T-helper 1 cell treated with Interleukin-12 subunit alpha and Interleukin-12 subunit beta and Interleukin-4 antibody, amounts not matched to agents 30 μg/mL and 1 μg/mL, for 36 hours (primary cell): ENCODE data around the gene ITK.

Experiments
- H3K27ac Mint-ChIP-seq: one replicate; pipeline ENCODE4 v1.8.0; 2021; ENCODE audit warnings: mild to moderate bottlenecking, mixed read lengths
- H3K27me3 Mint-ChIP-seq: one replicate; pipeline ENCODE4 v1.8.0; 2021; ENCODE audit warnings: low read depth, mixed read lengths
- H3K36me3 Mint-ChIP-seq: one replicate; pipeline ENCODE4 v1.8.0; 2021; ENCODE audit warnings: low read depth, mixed read lengths
- H3K4me1 Mint-ChIP-seq: one replicate; pipeline ENCODE4 v1.8.0; 2021; ENCODE audit warnings: low read depth, mixed read lengths
- H3K4me3 Mint-ChIP-seq: one replicate; pipeline ENCODE4 v1.8.0; 2021; ENCODE audit warnings: mild to moderate bottlenecking, moderate library complexity, mixed read lengths
- H3K9me3 Mint-ChIP-seq: one replicate; pipeline ENCODE4 v1.8.0; 2021; ENCODE audit warnings: mixed read lengths

ITK gene

GRCh38 chr5:157213527-157214243 lies 33.0 kb downstream of the ITK start:
- Mint-ChIP-seq H3K4me1 (peaks cover 82% of the 10 kb centered on the region), H3K4me3 (peak overlapping the region; percentile 30), H3K27me3 (no peaks in the 10 kb centered on the region), H3K9me3 (no peaks in the 10 kb centered on the region), H3K27ac (peak overlapping the region; percentile 94), H3K36me3 (peaks cover 80% of the 10 kb centered on the region)

- peaks cover 86% of the 10 kb centered on the region for H3K4me1 Mint-ChIP-seq
- no peaks in the 10 kb centered on the region for H3K27me3 Mint-ChIP-seq
- no peaks in the 10 kb centered on the region for H3K9me3 Mint-ChIP-seq
- H3K4me3 Mint-ChIP-seq, result peak overlapping the region; percentile 19
- H3K36me3 Mint-ChIP-seq, result peaks cover 82% of the 10 kb centered on the region
- H3K27ac Mint-ChIP-seq, result peak overlapping the region; percentile 94
Observed at GRCh38 chr5:157214415-157214814, 33.8 kb downstream of the ITK start.

- Mint-ChIP-seq H3K27me3 (no peaks in the 10 kb centered on the region), H3K27ac (peak overlapping the region; percentile 94), H3K4me3 (peak overlapping the region; percentile 62), H3K36me3 (peaks cover 87% of the 10 kb centered on the region), H3K9me3 (no peaks in the 10 kb centered on the region), H3K4me1 (peaks cover 91% of the 10 kb centered on the region)
Observed at GRCh38 chr5:157214861-157215513, 34.3 kb downstream of the ITK start.

GRCh38 chr5:157215514-157216167 lies 35.0 kb downstream of the ITK start:
- Mint-ChIP-seq H3K27me3 (no peaks in the 10 kb centered on the region), H3K9me3 (no peaks in the 10 kb centered on the region), H3K27ac (peak overlapping the region; percentile 94), H3K4me1 (peaks cover 92% of the 10 kb centered on the region), H3K4me3 (peak overlapping the region; percentile 62), H3K36me3 (peaks cover 89% of the 10 kb centered on the region)

- Mint-ChIP-seq H3K9me3 (no peaks in the 10 kb centered on the region), H3K27ac (peak overlapping the region; percentile 94), H3K4me1 (peaks cover 89% of the 10 kb centered on the region), H3K4me3 (peak overlapping the region; percentile 75), H3K27me3 (no peaks in the 10 kb centered on the region), H3K36me3 (peaks cover 86% of the 10 kb centered on the region)
Observed at GRCh38 chr5:157216391-157217142, 35.9 kb downstream of the ITK start.

- Mint-ChIP-seq H3K9me3 (no peaks in the 10 kb centered on the region), H3K27me3 (no peaks in the 10 kb centered on the region)
Observed at GRCh38 chr5:157217289-157218024, 36.8 kb downstream of the ITK start.

GRCh38 chr5:157219491-157220271 lies 39.0 kb downstream of the ITK start:
- Mint-ChIP-seq H3K9me3 (no peaks in the 10 kb centered on the region), H3K27me3 (no peaks in the 10 kb centered on the region), H3K4me1 (peaks cover 82% of the 10 kb centered on the region), H3K4me3 (peak overlapping the region; percentile 76), H3K36me3 (peaks cover 77% of the 10 kb centered on the region), H3K27ac (peak overlapping the region; percentile 94)

More at GRCh38 chr5:157217289-157218024, 36.8 kb downstream of the ITK start:
- Mint-ChIP-seq H3K4me1 (peaks cover 89% of the 10 kb centered on the region), H3K27ac (peak overlapping the region; percentile 94), H3K36me3 (peaks cover 86% of the 10 kb centered on the region), H3K4me3 (peak overlapping the region; percentile 75)

- H3K27me3 Mint-ChIP-seq, result no peaks in the 10 kb centered on the region
- H3K4me3 Mint-ChIP-seq, result peak overlapping the region; percentile 87
- peaks cover 77% of the 10 kb centered on the region for H3K36me3 Mint-ChIP-seq
- H3K9me3 Mint-ChIP-seq, result no peaks in the 10 kb centered on the region
- peaks cover 79% of the 10 kb centered on the region for H3K4me1 Mint-ChIP-seq
- peak overlapping the region; percentile 95 for H3K27ac Mint-ChIP-seq
Observed at GRCh38 chr5:157221959-157222358, 41.3 kb downstream of the ITK start.

GRCh38 chr5:157222506-157223230 lies 42.0 kb downstream of the ITK start:
- Mint-ChIP-seq H3K4me3 (peak overlapping the region; percentile 87), H3K27ac (peak overlapping the region; percentile 95), H3K9me3 (no peaks in the 10 kb centered on the region), H3K4me1 (peaks cover 75% of the 10 kb centered on the region), H3K27me3 (no peaks in the 10 kb centered on the region), H3K36me3 (peaks cover 80% of the 10 kb centered on the region)

- H3K9me3 Mint-ChIP-seq, result no peaks in the 10 kb centered on the region
- no peaks in the 10 kb centered on the region for H3K27me3 Mint-ChIP-seq
- peak overlapping the region; percentile 79 for H3K4me3 Mint-ChIP-seq
- H3K4me1 Mint-ChIP-seq, result peaks cover 54% of the 10 kb centered on the region
- peaks cover 64% of the 10 kb centered on the region for H3K36me3 Mint-ChIP-seq
- peak overlapping the region; percentile 90 for H3K27ac Mint-ChIP-seq
Observed at GRCh38 chr5:157225469-157226422, 45.1 kb downstream of the ITK start.

- Mint-ChIP-seq H3K9me3 (no peaks in the 10 kb centered on the region), H3K27ac (no peak overlapping the region), H3K27me3 (no peaks in the 10 kb centered on the region), H3K4me1 (peaks cover 47% of the 10 kb centered on the region), H3K36me3 (peaks cover 61% of the 10 kb centered on the region), H3K4me3 (no peak overlapping the region)
Observed at GRCh38 chr5:157230610-157231009, 50.0 kb downstream of the ITK start.

GRCh38 chr5:157232706-157233105 lies 52.1 kb downstream of the ITK start:
- H3K4me3 Mint-ChIP-seq, result no peak overlapping the region
- no peaks in the 10 kb centered on the region for H3K9me3 Mint-ChIP-seq
- peaks cover 33% of the 10 kb centered on the region for H3K4me1 Mint-ChIP-seq
- H3K36me3 Mint-ChIP-seq, result peaks cover 54% of the 10 kb centered on the region
- H3K27ac Mint-ChIP-seq, result peak overlapping the region; percentile 73
- H3K27me3 Mint-ChIP-seq, result no peaks in the 10 kb centered on the region
